ENCODE measurements around the gene IFI27L1.

GRCh38 chr14:94089479-94089878, 8.4 kb downstream of the IFI27L1 start:
- no peak for TF ChIP-seq CTCF (IDR thresholded peaks at IDR 0.05)
- no peak for TF ChIP-seq POLR2A (IDR thresholded peaks at IDR 0.05)

Data from vagina (tissue), 2 donors.